GM12878 (cell line): ENCODE data around the gene SFT2D3. TPM values are rescaled to one million over a fixed set of nuclear protein-coding genes. Genes with fewer than 3 reads are reported as not detected.

Source experiments
- ATF2 ChIP-seq: IDR thresholded peaks from 2 replicates; pipeline ENCODE4 v1.6.1; 2012; ENCODE audit warnings: low read length, inconsistent platforms
- BACH1 ChIP-seq: fragments of 450-650 bp; IDR thresholded peaks from 2 replicates; pipeline ENCODE4 v1.6.1; 2017; ENCODE audit warnings: mild to moderate bottlenecking, borderline replicate concordance
- GABPA ChIP-seq: IDR thresholded peaks from 2 replicates; pipeline ENCODE4 v1.6.1; 2014; ENCODE audit warnings: antibody characterized with exemption, low read depth, mild to moderate bottlenecking, inconsistent platforms
- GATAD2B ChIP-seq: fragments of 450-650 bp; conservative IDR thresholded peaks from 2 replicates; pipeline ENCODE4 v1.6.1; 2017; ENCODE audit warnings: low read depth, mild to moderate bottlenecking, moderate library complexity
- IRF3 ChIP-seq: fragments of 450-650 bp; IDR thresholded peaks from 2 replicates; pipeline ENCODE4 v1.6.1; 2014; ENCODE audit warnings: mild to moderate bottlenecking
- IRF5 ChIP-seq: fragments of 450-650 bp; IDR thresholded peaks from 2 replicates; pipeline ENCODE4 v1.6.1; 2017; ENCODE audit warnings: borderline replicate concordance
- KAT2A ChIP-seq: conservative IDR thresholded peaks from 2 replicates; pipeline ENCODE4 v1.6.1; 2011; ENCODE audit warnings: low read depth, low read length; ENCODE audit not compliant: control insufficient read depth
- MXI1 ChIP-seq: fragments of 150-350 bp; IDR thresholded peaks from 2 replicates; pipeline ENCODE4 v1.6.1; 2011; ENCODE audit warnings: low read depth, mild to moderate bottlenecking, inconsistent platforms, low read length, improper control_type of control experiment
- NRF1 ChIP-seq: conservative IDR thresholded peaks from 2 replicates; pipeline ENCODE4 v1.6.1; 2011; ENCODE audit warnings: mild to moderate bottlenecking, low read depth, low read length, improper control_type of control experiment
- PML ChIP-seq: IDR thresholded peaks from 2 replicates; pipeline ENCODE4 v1.6.1; 2012; ENCODE audit warnings: low read length, inconsistent platforms
- PRDM15 ChIP-seq: fragments of 450-650 bp; formaldehyde crosslinking; IDR thresholded peaks from 2 replicates; pipeline ENCODE4 v1.4.0; 2020; ENCODE audit warnings: mild to moderate bottlenecking, moderate library complexity
- RCOR1 ChIP-seq: conservative IDR thresholded peaks from 2 replicates; pipeline ENCODE4 v1.6.1; 2012; ENCODE audit warnings: low read depth, low read length, improper control_type of control experiment
- SIN3A ChIP-seq: IDR thresholded peaks from 2 replicates; pipeline ENCODE4 v1.6.1; 2012; ENCODE audit warnings: low read depth, low read length, improper control_type of control experiment
- SMAD1 ChIP-seq: fragments of 450-650 bp; IDR thresholded peaks from 2 replicates; pipeline ENCODE4 v1.6.1; 2018; ENCODE audit warnings: mild to moderate bottlenecking, low read depth; ENCODE audit not compliant: partially characterized antibody
- SMAD5 ChIP-seq: IDR thresholded peaks from 2 replicates; pipeline ENCODE4 v1.6.1; 2016; ENCODE audit warnings: antibody characterized with exemption, low read depth
- SREBF1 ChIP-seq: IDR thresholded peaks from 2 replicates; pipeline ENCODE4 v1.6.1; 2012; ENCODE audit warnings: mild to moderate bottlenecking, low read length
- SREBF2 ChIP-seq: IDR thresholded peaks from 2 replicates; pipeline ENCODE4 v1.6.1; 2012; ENCODE audit warnings: mild to moderate bottlenecking, low read length
- ZBTB40 ChIP-seq: fragments of 450-650 bp; IDR thresholded peaks from 2 replicates; pipeline ENCODE4 v1.6.1; 2016; ENCODE audit warnings: mild to moderate bottlenecking, moderate library complexity, borderline replicate concordance
- ZNF217 ChIP-seq: fragments of 450-650 bp; IDR thresholded peaks from 2 replicates; pipeline ENCODE4 v1.6.1; 2017; ENCODE audit warnings: antibody characterized with exemption, mild to moderate bottlenecking
- ZNF622 ChIP-seq: fragments of 450-650 bp; IDR thresholded peaks from 2 replicates; pipeline ENCODE4 v1.6.1; 2017; ENCODE audit warnings: mild to moderate bottlenecking, inconsistent platforms
- polyA plus RNA-seq, 11 experiments: library from polyadenylated mRNA; depleted of rRNA in 4 of 11; unstranded in 6 of 11; stranded (reverse) in 5 of 11; fragments of >200 nt; fragmentation: Nextera tagmentation in 4 of 11; fragmentation: Illumina TruSeq in 1 of 11; extraction: Ambion mirVana in 4 of 11; extraction: Trizol in 1 of 11; gene quantifications; 1 replicate in 1 of 11; 2 replicates in 10 of 11; pipeline versions ENCODE4 v1.2.1 to v1.2.3, GENCODE V29; 2011 to 2016; ENCODE audit warnings: inconsistent platforms in 2 of 11, missing spikeins in 2 of 11, low read depth in 1 of 11
- total RNA-seq, 4 experiments: library from RNA; depleted of rRNA in 3 of 4; stranded (reverse); fragments of >200 nt in 3 of 4; fragmentation: Illumina TruSeq in 1 of 4; extraction: Trizol in 1 of 4; gene quantifications; 2 replicates each; pipeline versions ENCODE4 v1.2.1 to v1.2.3, GENCODE V29; 2013 to 2021

Gene SFT2D3
- total and polyA plus RNA-seq, 10 of the 15 experiments (the other 5 are each of a cell fraction or from before 2014, with no cell fraction given): 4.2 to 8.4 (median 6.6) TPM; not detected in 4

- no peak for TF ChIP-seq IRF5
- no peak for TF ChIP-seq IRF3
- no peak for TF ChIP-seq PRDM15
- no peak for TF ChIP-seq GABPA
- no peak for TF ChIP-seq SMAD5
- no peak for TF ChIP-seq KAT2A
- no peak for TF ChIP-seq PML
- no peak for TF ChIP-seq NRF1
- TF ChIP-seq SIN3A: no peak; the same call in 1 of the 2 replicates
- TF ChIP-seq ZBTB40: no peak; the same call in 1 of the 2 replicates
- peak; percentile 16 for TF ChIP-seq GATAD2B
- TF ChIP-seq SMAD1: no peak
- no peak for TF ChIP-seq SREBF2
- peak; percentile 77; the same call in 1 of the 2 replicates for TF ChIP-seq ZNF217
- no peak for TF ChIP-seq SREBF1
- peak; percentile 88 for TF ChIP-seq BACH1
- peak; percentile 93 for TF ChIP-seq MXI1
- TF ChIP-seq ZNF622: no peak
- TF ChIP-seq ATF2: peak; percentile 73
- no peak for TF ChIP-seq RCOR1
Measured at GRCh38 chr2:127700527-127701192, 637 bp upstream of the SFT2D3 start (continued).
